Endothelial cell of hepatic sinusoid (primary cell): Measurements from ENCODE around the gene SLC22A13.
"Not testable (repeated sequence)": the region's sequence is repeated elsewhere in the genome, so short reads cannot be mapped to it uniquely, and the experiment has no call there.

Source experiments
- in situ Hi-C: cut with HindIII; loops from 2 replicates; pipeline ENCODE4 v1.10.0; 2017; ENCODE audit warnings: low sequenced_read_pairs

SLC22A13 gene

GRCh38 chr3:38297537-38297936 lies 31.9 kb downstream of the SLC22A13 start:
- in situ Hi-C loops, result no loop called here

- in situ Hi-C loops, result no loop called here
Observed at GRCh38 chr3:38297947-38298711, 32.5 kb downstream of the SLC22A13 start.

GRCh38 chr3:38306941-38307340 lies 41.3 kb downstream of the SLC22A13 start:
- in situ Hi-C loops, result loop anchor here (5.0 kb wide), 1 partner anchor 60 kb away; no protein-coding TSS in a partner anchor

GRCh38 chr3:38307599-38307998 lies 42.0 kb downstream of the SLC22A13 start:
- in situ Hi-C loops, result loop anchor here (5.0 kb wide), 1 partner anchor 60 kb away; no protein-coding TSS in a partner anchor

GRCh38 chr3:38308456-38308855 lies 42.8 kb downstream of the SLC22A13 start:
- in situ Hi-C loops, result loop anchor here (5.0 kb wide), 1 partner anchor 59 kb away; no protein-coding TSS in a partner anchor

- in situ Hi-C loops, result no loop called here
Observed at GRCh38 chr3:38311476-38311875, 45.9 kb downstream of the SLC22A13 start.

GRCh38 chr3:38311941-38312340 lies 46.3 kb downstream of the SLC22A13 start:
- in situ Hi-C loops, result no loop called here

- in situ Hi-C loops, result no loop called here
Observed at GRCh38 chr3:38312356-38312755, 46.7 kb downstream of the SLC22A13 start.

GRCh38 chr3:38313263-38313662 lies 47.7 kb downstream of the SLC22A13 start:
- in situ Hi-C loops, result no loop called here

- in situ Hi-C loops, result no loop called here
Observed at GRCh38 chr3:38313695-38314094, 48.1 kb downstream of the SLC22A13 start.

GRCh38 chr3:38314112-38314763 lies 48.6 kb downstream of the SLC22A13 start:
- in situ Hi-C loops, result no loop called here

GRCh38 chr3:38314764-38315487 lies 49.3 kb downstream of the SLC22A13 start:
- in situ Hi-C loops, result no loop called here

- in situ Hi-C loops, result no loop called here
Observed at GRCh38 chr3:38315488-38316230, 50.0 kb downstream of the SLC22A13 start.

GRCh38 chr3:38316356-38317191 lies 51.0 kb downstream of the SLC22A13 start:
- in situ Hi-C loops, result no loop called here

- in situ Hi-C loops, result no loop called here
Observed at GRCh38 chr3:38317192-38317759, 51.7 kb downstream of the SLC22A13 start.

GRCh38 chr3:38318766-38319671 lies 53.4 kb downstream of the SLC22A13 start:
- in situ Hi-C loops, result no loop called here

- in situ Hi-C loops, result not testable (repeated sequence)
Observed at GRCh38 chr3:38320638-38321037, 55.0 kb downstream of the SLC22A13 start.

- in situ Hi-C loops, result no loop called here
Observed at GRCh38 chr3:38323060-38323459, 57.4 kb downstream of the SLC22A13 start.

- in situ Hi-C loops, result no loop called here
Observed at GRCh38 chr3:38325256-38325655, 59.6 kb downstream of the SLC22A13 start.
